SW480 (cell line): ENCODE measurements around the gene PTPRT.

ENCODE experiments used
- DNase-seq: peaks from one replicate; pipeline ENCODE4 v3.0.0-alpha.2; 2016; ENCODE audit warnings: low spot score

PTPRT gene

DNA sequence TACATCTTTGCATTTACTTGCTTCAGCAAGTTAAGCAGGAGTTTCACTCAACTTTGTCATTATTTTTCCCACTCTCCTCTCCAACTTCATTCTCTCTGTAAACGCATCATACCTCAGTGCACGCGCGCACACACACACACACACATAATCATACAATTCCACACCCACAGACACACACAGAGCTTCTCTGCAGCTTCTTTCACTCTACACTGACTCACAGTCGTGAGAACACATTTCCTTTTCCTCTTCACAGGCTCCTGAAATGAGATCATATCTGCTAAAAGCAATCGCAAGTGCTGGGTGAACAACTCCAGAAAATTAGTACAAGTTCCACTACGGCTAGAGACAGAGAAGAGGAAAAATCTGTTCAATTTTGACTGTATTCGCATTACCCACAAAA is 215.4 kb downstream of the PTPRT start:
- DNase-seq = no peak

DNA sequence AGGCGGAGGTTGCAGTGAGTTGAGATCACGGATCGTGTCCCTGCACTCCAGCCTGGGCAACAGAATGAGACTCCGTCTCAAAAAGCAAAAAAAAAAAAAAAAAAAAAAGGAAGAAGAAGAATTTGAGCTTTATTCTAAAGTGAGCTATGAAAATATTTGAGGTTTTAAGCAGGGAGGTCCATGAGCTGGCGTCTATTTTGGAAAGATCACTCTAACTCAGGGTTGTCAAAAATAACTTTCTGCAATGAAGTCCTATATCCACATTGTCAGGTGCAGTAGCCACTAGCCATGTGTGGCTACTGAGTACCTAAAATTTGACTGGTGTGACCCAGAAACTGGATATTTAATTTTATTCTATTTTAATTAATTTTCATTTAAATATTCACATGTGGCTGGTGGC is 217.1 kb downstream of the PTPRT start:
- no peak for DNase-seq

DNA sequence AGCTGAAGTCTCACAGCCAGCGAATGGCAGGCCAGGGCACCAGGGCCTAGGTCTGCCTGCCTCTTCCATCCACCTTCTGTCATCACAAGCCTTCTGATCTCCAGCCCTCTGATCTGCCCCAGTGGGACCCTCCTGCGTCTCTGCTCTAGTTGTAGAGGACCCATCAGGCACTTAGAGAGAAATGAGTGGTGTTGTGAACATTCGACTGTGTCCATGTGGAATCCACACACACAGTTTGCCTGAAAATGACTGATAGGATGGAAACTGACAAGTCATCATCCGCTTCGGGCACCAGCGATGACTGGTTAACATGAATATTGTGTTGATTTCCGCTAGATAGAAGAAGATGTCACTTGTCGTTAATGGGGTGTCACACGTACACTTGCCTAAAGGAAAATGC is 221.0 kb downstream of the PTPRT start:
- no peak for DNase-seq

- no peak for DNase-seq
These were observed 225.9 kb downstream of the PTPRT start for GRCh38 chr20:42963796-42964195.

DNA sequence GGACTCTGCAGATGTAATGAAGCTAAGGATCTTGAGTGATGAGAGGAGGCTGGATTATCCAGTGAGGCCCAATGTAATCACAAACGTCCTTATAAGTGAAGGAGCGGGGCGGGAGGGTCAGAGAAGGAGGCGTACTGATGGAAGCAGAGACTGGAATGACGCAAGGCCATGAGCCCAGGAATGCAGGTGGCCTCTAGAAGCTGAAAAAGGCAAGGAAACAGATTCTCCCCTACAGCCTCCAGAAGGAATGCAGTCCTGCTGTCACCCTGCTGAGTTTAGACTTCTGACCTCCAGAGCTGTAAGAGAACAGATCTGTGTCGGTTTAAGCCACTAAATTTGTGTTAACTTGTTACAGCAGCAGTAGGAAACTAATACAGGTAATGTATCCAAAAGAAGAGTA is 227.9 kb downstream of the PTPRT start:
- DNase-seq = no peak

- no peak for DNase-seq
These were observed 229.7 kb downstream of the PTPRT start for GRCh38 chr20:42959996-42960395.

DNA sequence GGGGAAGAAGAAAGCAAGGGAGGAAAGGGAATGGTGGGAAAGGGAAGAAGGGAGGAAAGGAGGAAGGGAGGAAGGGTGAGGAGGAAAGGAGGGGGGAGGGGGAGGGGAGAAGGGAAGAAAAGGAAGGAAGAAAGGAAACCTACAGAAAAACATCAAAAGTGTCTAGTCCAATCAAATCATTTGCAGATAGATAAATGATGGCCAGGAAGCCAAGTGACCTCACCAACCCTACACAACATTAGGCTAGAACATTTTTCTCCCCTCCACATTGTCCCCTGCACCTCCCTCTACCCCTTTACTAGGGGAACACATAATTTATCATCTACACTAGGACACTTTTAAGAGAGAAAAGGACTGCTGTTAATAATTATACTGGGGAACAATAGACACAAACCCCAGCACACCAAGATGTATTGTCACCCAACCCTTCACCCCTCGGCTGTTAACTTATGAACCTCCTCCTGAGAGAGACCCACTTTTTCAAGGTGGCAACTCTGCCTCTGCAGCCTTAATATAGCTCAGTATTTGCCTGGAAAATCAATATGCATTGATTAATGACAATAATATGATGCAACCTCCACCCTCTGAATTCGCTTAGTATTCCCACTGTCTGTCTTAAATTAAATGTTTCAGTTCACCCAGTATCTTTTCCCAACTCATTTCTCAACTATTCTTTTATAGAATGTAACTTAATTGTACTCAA is 231.2 kb downstream of the PTPRT start:
- no peak for DNase-seq

- no peak for DNase-seq
These were observed 232.0 kb downstream of the PTPRT start for GRCh38 chr20:42957704-42958095.

GRCh38 chr20:42957018-42957703 is 232.5 kb downstream of the PTPRT start:
- no peak for DNase-seq

GRCh38 chr20:42955713-42956112 is 234.0 kb downstream of the PTPRT start:
- no peak for DNase-seq

DNA sequence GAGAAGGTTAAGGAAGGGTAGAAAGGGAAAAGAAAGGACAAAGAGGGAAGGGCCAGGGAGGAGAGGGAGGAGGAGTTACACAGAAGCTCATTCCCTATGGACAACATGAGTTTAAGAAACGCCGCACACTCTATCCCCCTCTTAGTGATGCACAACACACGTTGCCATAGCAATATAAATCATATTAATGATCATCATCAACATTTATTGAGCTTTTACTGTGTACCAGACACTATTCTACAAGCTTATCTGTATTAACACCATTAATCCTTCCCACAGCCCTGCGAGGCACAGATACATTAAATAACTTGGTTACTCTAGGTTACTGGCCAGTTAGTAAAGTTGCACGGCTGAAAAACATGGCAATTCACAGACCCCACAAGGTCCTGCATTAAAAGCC is 234.8 kb downstream of the PTPRT start:
- DNase-seq = no peak

DNA sequence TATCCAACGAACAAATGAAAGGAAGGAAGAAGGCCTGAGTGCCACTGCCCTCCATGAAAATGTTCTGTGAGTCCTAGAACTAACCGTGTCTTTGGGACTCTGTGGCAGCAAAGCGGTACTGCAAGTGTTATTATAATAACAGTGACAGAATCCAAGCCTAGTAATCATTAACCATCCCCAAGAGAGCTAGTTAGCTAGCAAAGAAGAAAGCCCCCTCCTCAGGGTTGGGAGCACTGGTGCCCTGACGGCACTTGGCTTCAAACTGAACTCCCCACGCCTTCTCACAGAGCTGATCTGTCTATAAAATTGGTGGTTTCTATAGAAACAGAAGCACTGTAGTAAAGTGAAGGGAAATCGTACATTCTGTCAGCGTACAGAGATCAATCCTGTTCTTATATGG is 239.8 kb downstream of the PTPRT start:
- DNase-seq = no peak

GRCh38 chr20:42945234-42945994 is 244.3 kb downstream of the PTPRT start:
- no peak for DNase-seq

DNA sequence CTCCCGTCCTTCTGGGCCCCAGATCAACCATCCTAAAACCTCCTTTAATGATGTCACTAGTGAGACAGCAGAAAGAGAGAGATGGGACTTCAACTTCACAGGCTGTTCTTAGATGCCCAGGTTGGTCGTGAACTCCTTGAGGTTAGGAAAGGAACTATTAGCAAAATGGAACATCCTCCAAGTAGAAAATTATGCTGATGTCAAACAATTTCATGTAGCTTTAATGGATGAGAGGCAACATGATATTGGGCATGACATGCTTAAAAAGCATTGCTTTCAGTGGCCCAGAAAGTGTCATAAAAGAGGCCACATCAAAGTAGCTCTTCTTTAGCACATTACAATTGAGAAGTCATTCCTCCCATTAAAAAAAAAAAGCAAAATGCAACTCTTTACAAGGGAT is 248.1 kb downstream of the PTPRT start:
- no peak for DNase-seq

DNA sequence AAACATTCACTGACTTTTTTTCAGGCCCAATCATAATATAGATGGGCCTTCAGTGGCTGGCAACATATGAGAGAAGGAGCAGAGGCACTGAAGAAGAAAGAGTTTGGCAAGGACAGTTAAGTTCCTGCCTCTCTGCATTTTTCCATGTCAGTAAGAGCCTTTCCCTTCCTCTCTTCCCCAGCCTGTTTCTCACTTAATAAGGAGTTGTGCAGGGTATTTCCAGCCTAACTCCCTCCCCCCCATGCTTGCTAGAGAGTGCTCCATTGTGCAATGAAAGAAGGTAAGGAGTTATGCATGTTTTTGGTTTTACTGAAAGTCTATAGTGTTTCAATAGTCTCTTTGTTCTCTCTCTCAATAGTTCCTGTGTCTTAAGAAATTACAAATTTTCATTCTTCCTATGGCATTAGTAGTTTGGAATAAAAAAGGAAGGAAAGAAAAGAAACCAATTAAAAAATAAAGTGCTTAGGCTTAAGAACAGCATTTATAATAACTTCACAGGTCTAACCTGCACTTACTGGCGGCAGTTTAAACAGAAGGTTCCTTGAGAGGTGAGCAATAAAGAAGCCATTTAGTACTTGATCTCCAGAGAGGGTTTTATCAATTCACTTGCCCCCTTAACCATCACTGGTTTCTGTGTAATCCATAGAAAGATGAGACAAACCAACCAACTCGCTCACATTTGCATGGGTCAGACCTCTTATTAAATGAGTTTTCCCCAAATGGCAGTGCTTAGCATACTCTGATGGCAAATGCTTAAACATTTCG is 251.1 kb downstream of the PTPRT start:
- DNase-seq = no peak

GRCh38 chr20:42936482-42936881 is 253.2 kb downstream of the PTPRT start:
- no peak for DNase-seq

DNA sequence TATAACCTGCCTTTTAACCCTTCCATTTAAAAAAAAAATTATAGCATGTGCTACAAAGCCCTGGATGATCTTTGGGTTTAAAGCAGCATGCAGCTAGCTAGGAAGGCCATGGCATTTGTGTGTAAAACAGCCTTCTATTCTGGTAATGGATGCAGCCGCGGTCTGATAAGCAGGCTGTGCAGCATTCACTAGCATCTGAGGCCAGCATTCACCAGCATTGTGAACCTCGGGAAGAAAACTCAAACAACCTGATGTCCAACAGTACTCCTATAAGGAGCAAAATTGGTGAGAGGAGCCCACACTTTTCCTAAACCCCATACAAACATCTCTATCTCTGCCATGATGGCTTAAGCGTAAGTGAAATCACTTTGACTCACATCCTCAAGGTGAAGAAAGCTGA is 265.5 kb downstream of the PTPRT start:
- DNase-seq = no peak

- DNase-seq = no peak
These were observed 266.3 kb downstream of the PTPRT start for GRCh38 chr20:42923348-42923918.

GRCh38 chr20:42920776-42921175 is 268.9 kb downstream of the PTPRT start:
- no peak for DNase-seq

GRCh38 chr20:42919316-42919715 is 270.4 kb downstream of the PTPRT start:
- DNase-seq = no peak

GRCh38 chr20:42915081-42915480 is 274.6 kb downstream of the PTPRT start:
- DNase-seq = no peak

- DNase-seq = no peak
These were observed 275.4 kb downstream of the PTPRT start for GRCh38 chr20:42914302-42914701.
